ENCODE measurements around the gene IL27RA.

IL27RA gene

DNA sequence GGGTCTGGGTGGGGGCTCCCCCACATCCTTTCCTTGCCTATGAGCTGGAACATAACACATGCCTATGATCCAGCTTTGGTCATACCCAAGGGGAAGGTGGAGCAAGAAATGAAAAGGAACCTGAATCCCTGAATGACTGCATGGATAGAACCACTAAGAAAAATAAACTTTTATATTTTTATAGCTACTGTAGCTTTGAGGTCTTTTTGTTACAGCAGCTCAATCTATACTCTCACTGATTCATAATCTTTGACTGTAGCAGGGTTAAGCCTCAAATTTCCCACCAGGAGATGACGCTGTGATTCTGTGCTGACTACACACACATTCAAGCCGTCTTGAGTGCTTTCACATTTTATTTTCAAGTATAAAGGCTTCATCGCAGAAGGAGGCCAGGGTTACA is 21.5 kb downstream of the IL27RA start:
- H3K36me3 ChIP-seq (ENCODE audit: insufficient read depth, low read length): no peaks in the 10 kb centered on the region
- H3K4me1 ChIP-seq (ENCODE audit: insufficient read depth, low read length): peaks cover 1% of the 10 kb centered on the region
- H3K9me3 ChIP-seq (ENCODE audit: low read length): peaks cover 2% of the 10 kb centered on the region
- H3K27me3 ChIP-seq (ENCODE audit: insufficient read depth, low read length): peaks cover 10% of the 10 kb centered on the region
- H3K4me3 ChIP-seq (ENCODE audit: low read length): no peak overlapping the region
- no peak overlapping the region for H2AFZ ChIP-seq (ENCODE audit: low read depth, low read length)

DNA sequence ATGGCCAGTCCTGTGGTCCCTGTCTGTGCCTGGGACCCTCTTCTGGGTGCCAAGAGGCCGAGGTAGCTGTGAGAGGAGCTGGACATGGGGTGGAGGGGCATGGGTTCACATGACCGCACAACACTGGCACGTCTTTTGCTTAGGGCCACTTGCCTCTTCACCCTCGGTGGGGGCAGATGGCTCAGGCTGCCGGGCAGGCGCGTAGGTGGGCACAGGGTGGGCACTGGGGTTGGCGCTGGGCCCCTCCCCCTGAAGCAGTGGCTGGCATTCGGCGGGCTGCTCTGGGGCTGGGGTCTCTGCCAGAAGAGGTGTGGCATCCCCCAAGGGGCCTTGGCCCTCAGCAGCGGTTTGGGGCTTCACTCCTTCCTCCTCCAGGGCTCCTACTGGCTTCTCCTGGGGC is 21.9 kb downstream of the IL27RA start:
- H3K4me3 ChIP-seq (ENCODE audit: low read length): no peak overlapping the region
- no peak overlapping the region for H2AFZ ChIP-seq (ENCODE audit: low read depth, low read length)
- H3K27me3 ChIP-seq (ENCODE audit: insufficient read depth, low read length): peaks cover 13% of the 10 kb centered on the region
- no peaks in the 10 kb centered on the region for H3K36me3 ChIP-seq (ENCODE audit: insufficient read depth, low read length)
- H3K9me3 ChIP-seq (ENCODE audit: low read length): peaks cover 2% of the 10 kb centered on the region
- H3K4me1 ChIP-seq (ENCODE audit: insufficient read depth, low read length): peaks cover 4% of the 10 kb centered on the region

GRCh38 chr19:14054099-14054498 is 22.5 kb downstream of the IL27RA start:
- Histone ChIP-seq H2AFZ (ENCODE audit: low read depth, low read length) (no peak overlapping the region), H3K4me1 (ENCODE audit: insufficient read depth, low read length) (peaks cover 4% of the 10 kb centered on the region), H3K27me3 (ENCODE audit: insufficient read depth, low read length) (peaks cover 16% of the 10 kb centered on the region), H3K36me3 (ENCODE audit: insufficient read depth, low read length) (no peaks in the 10 kb centered on the region), H3K9me3 (ENCODE audit: low read length) (peaks cover 2% of the 10 kb centered on the region), H3K4me3 (ENCODE audit: low read length) (no peak overlapping the region)

GRCh38 chr19:14054721-14055120 is 23.2 kb downstream of the IL27RA start:
- Histone ChIP-seq H3K36me3 (ENCODE audit: insufficient read depth, low read length) (no peaks in the 10 kb centered on the region), H3K9me3 (ENCODE audit: low read length) (peaks cover 2% of the 10 kb centered on the region), H3K4me3 (ENCODE audit: low read length) (no peak overlapping the region), H3K4me1 (ENCODE audit: insufficient read depth, low read length) (peaks cover 7% of the 10 kb centered on the region), H3K27me3 (ENCODE audit: insufficient read depth, low read length) (peaks cover 16% of the 10 kb centered on the region), H2AFZ (ENCODE audit: low read depth, low read length) (no peak overlapping the region)

- Histone ChIP-seq H3K4me3 (ENCODE audit: low read length) (no peak overlapping the region), H2AFZ (ENCODE audit: low read depth, low read length) (no peak overlapping the region), H3K36me3 (ENCODE audit: insufficient read depth, low read length) (no peaks in the 10 kb centered on the region), H3K4me1 (ENCODE audit: insufficient read depth, low read length) (peaks cover 8% of the 10 kb centered on the region), H3K27me3 (ENCODE audit: insufficient read depth, low read length) (peaks cover 16% of the 10 kb centered on the region), H3K9me3 (ENCODE audit: low read length) (peaks cover 2% of the 10 kb centered on the region)
These were observed 23.8 kb downstream of the IL27RA start for GRCh38 chr19:14055396-14055795.

- H3K36me3 ChIP-seq (ENCODE audit: insufficient read depth, low read length): no peaks in the 10 kb centered on the region
- H3K4me3 ChIP-seq (ENCODE audit: low read length): no peak overlapping the region
- no peak overlapping the region for H2AFZ ChIP-seq (ENCODE audit: low read depth, low read length)
- peaks cover 2% of the 10 kb centered on the region for H3K9me3 ChIP-seq (ENCODE audit: low read length)
- peaks cover 8% of the 10 kb centered on the region for H3K4me1 ChIP-seq (ENCODE audit: insufficient read depth, low read length)
- H3K27me3 ChIP-seq (ENCODE audit: insufficient read depth, low read length): peaks cover 18% of the 10 kb centered on the region
These were observed 24.6 kb downstream of the IL27RA start for GRCh38 chr19:14056069-14056666.

DNA sequence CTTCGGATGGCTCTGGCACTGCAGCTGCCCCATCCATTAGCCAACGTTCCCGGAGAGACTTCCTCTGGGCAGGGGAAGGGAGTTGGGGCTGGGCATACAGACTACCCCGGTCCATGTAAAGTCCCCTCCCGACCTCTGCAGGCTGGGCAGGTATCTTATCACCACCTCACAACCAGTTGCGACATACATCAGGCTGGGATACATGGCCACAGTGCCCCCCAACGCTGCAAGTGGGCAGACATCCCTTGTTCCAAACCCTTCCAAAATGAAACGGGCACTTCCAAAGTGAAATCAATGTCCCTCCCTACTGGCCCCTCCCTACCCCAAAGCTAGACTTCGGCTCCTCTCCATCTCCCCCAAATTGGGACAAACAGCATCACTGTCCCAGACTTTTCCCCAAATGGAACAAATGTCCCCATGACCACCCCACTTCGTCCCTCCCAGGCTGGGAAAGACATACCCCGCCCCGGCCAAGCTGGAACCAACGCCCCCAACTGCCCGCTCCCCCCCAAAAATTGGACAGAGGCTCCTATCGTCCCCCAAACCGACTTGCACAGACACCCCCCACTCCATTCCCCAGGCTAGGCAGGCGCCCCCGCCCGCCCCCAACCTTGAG is 25.3 kb downstream of the IL27RA start:
- Histone ChIP-seq H3K9me3 (ENCODE audit: low read length) (peaks cover 2% of the 10 kb centered on the region), H3K36me3 (ENCODE audit: insufficient read depth, low read length) (no peaks in the 10 kb centered on the region), H2AFZ (ENCODE audit: low read depth, low read length) (no peak overlapping the region), H3K27me3 (ENCODE audit: insufficient read depth, low read length) (peaks cover 18% of the 10 kb centered on the region), H3K4me3 (ENCODE audit: low read length) (peak overlapping the region; percentile 33), H3K4me1 (ENCODE audit: insufficient read depth, low read length) (peaks cover 8% of the 10 kb centered on the region)

DNA sequence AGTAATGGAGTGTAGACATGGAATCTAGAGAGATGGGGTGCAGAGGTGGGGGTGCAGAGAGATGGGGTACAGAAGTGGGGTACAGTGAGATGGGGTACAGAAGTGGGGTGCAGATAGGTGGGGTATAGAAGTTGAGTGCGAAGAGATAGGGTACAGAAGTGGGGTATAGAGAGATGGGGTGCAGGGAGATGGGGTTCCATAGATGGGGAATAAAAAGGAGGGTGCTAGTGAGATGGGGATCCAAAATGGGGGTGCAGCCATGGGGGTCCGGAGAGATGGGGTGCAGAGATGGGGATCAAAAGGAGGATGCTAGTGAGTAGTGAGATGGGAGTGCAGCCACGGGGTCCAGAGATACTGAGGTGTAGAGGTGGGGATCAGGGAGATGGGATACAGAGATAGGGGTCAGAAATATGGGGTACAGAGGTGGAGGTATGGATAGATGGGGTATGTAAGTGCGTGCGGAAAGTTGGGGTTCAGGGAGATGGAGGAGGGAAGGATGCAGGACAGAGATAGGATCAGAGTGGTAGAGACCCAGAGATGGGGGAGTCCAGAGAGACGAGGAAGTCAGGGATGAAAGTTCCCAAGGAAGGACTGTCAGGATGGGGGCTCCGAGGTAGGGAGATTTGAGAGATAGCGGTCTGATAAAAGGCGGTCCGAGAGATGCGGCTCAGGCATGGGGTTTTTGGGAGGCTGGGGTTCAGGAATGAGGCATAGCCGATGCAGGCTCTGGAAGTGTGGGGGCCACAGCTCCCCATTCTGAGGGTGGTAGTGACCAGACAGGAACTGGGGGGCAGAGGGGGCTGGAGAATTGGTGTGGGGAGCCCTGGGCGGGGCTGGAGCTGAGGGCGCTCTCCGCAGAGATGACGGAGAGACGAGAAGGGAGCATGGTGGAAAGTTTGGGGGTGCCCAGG is 26.9 kb downstream of the IL27RA start:
- H3K4me3 ChIP-seq (ENCODE audit: low read length): peak overlapping the region; percentile 44
- peaks cover 8% of the 10 kb centered on the region for H3K4me1 ChIP-seq (ENCODE audit: insufficient read depth, low read length)

GRCh38 chr19:14059093-14059480 is 27.5 kb downstream of the IL27RA start:
- no peaks in the 10 kb centered on the region for H3K36me3 ChIP-seq (ENCODE audit: insufficient read depth, low read length)
- peaks cover 18% of the 10 kb centered on the region for H3K27me3 ChIP-seq (ENCODE audit: insufficient read depth, low read length)
- H2AFZ ChIP-seq (ENCODE audit: low read depth, low read length): no peak overlapping the region
- H3K4me1 ChIP-seq (ENCODE audit: insufficient read depth, low read length): peaks cover 8% of the 10 kb centered on the region
- no peak overlapping the region for H3K4me3 ChIP-seq (ENCODE audit: low read length)
- H3K9me3 ChIP-seq (ENCODE audit: low read length): no peaks in the 10 kb centered on the region

More for the DNA sequence above, 26.9 kb downstream of the IL27RA start:
- H3K36me3 ChIP-seq (ENCODE audit: insufficient read depth, low read length): no peaks in the 10 kb centered on the region
- peaks cover 18% of the 10 kb centered on the region for H3K27me3 ChIP-seq (ENCODE audit: insufficient read depth, low read length)
- H2AFZ ChIP-seq (ENCODE audit: low read depth, low read length): peak overlapping the region; percentile 18
- peaks cover under 1% of the 10 kb centered on the region for H3K9me3 ChIP-seq (ENCODE audit: low read length)

- no peaks in the 10 kb centered on the region for H3K36me3 ChIP-seq (ENCODE audit: insufficient read depth, low read length)
- H3K27me3 ChIP-seq (ENCODE audit: insufficient read depth, low read length): peaks cover 18% of the 10 kb centered on the region
- no peaks in the 10 kb centered on the region for H3K9me3 ChIP-seq (ENCODE audit: low read length)
- H3K4me3 ChIP-seq (ENCODE audit: low read length): no peak overlapping the region
- H2AFZ ChIP-seq (ENCODE audit: low read depth, low read length): no peak overlapping the region
- H3K4me1 ChIP-seq (ENCODE audit: insufficient read depth, low read length): peaks cover 8% of the 10 kb centered on the region
These were observed 28.1 kb downstream of the IL27RA start for GRCh38 chr19:14059652-14060155.

DNA sequence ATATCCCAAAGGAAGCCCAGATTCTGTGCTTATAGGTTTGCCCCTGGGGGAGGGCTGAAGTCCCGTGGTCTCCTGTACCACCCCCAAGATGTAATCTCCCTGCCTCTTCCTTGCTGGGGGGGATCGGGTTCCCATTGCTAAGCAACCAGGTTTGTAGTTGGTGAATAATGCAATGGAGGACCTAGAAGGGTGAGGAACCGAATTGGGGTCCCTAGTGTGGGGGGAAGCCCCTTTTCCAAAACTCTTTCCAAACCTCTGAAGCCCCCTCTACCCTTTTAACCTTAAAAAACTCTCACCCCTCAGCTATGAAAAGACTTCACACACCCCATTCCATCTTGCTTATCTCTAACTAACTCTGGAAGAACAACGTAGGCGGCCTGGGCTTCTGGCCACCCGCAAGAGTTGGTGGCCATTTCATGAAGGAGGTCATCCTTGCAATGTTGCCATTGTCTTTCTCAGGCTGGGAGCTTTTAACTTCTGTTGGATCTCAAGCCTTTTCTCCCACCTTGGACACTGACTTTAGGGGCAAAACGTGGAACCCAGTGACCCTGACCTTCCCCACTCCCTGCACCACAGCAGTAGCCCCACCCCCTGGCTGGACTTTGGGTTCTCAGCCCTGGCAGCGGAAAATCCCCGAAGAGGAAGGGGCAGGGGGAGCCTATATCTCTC is 29.7 kb downstream of the IL27RA start:
- no peak overlapping the region for H3K4me3 ChIP-seq (ENCODE audit: low read length)
- H3K9me3 ChIP-seq (ENCODE audit: low read length): no peaks in the 10 kb centered on the region
- H3K27me3 ChIP-seq (ENCODE audit: insufficient read depth, low read length): peaks cover 16% of the 10 kb centered on the region
- no peaks in the 10 kb centered on the region for H3K36me3 ChIP-seq (ENCODE audit: insufficient read depth, low read length)
- H2AFZ ChIP-seq (ENCODE audit: low read depth, low read length): no peak overlapping the region
- H3K4me1 ChIP-seq (ENCODE audit: insufficient read depth, low read length): peaks cover 8% of the 10 kb centered on the region

- Histone ChIP-seq H3K9me3 (ENCODE audit: low read length) (no peaks in the 10 kb centered on the region), H3K4me3 (ENCODE audit: low read length) (no peak within 1 kb of the TSS), H3K27me3 (ENCODE audit: insufficient read depth, low read length) (peaks cover 8% of the 10 kb centered on the region), H3K4me1 (ENCODE audit: insufficient read depth, low read length) (peaks cover 8% of the 10 kb centered on the region), H2AFZ (ENCODE audit: low read depth, low read length) (no peak within 1 kb of the TSS), H3K36me3 (ENCODE audit: insufficient read depth, low read length) (no peaks in the 10 kb centered on the region)
These were observed 30.4 kb downstream of the IL27RA start, which contains the start of gene PALM3 for GRCh38 chr19:14061751-14062557. Gene PALM3, minus strand, starts transcription at chr19:14062076. Its CDS starts 96 bp downstream, at chr19:14061980.
